ENCODE data around the gene LAMC1. TPM values are rescaled to one million over a fixed set of nuclear protein-coding genes. Genes with fewer than 3 reads are reported as not detected.
A peak's percentile ranks its signal among the peaks of the same experiment; 100 is the strongest.

The LAMC1 gene
- total RNA-seq, 1 experiment from 2014 or later: 61.2 TPM

DNA sequence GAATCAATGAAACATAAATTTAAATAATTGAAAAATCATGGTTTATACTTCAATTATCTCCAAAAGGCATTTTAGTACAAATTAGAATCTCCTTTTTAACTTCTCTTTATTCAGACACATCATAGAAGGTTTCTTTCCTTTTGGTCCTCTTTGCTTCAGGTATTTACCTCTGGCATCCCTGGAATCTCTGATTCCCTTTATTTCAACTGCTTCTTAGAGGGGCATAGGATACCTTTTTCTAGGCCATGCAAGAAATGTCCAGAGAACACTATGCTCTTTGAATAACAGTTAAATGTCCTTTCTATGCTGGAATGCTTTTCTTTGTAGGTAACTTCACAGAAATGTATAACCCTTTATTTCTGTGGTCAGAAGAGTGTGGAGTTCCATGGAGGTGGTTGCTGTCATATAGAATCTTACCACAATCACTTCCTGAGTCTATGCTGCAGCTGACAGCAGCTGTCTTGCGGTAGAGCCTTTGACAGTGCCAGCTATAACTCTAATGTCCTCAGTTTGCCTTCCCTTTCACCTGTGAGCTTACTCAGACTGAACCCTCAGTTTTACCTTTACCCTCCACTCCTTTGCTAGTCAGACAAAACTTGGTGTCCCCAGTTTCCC, 171.4 kb downstream of the LAMC1 start (continued):
- TF ChIP-seq CTCF (IDR thresholded peaks at IDR 0.05 in 2 of 3, conservative IDR thresholded peaks at IDR 0.05 in 1 of 3; ENCODE audit: borderline replicate concordance in 1 of 3, insufficient read depth in 1 of 3, low read depth in 2 of 3, low read length in 2 of 3) (no peak), YY1 (IDR thresholded peaks at IDR 0.05; ENCODE audit: extremely low read depth, insufficient replicate concordance, low read depth, low read length) (no peak), SRF (IDR thresholded peaks at IDR 0.05; ENCODE audit: low read depth) (no peak), EZH2 (IDR thresholded peaks at IDR 0.05) (no peak), EZH2phosphoT487 (IDR thresholded peaks at IDR 0.05; ENCODE audit: borderline replicate concordance) (no peak), SIN3A (IDR thresholded peaks at IDR 0.05; ENCODE audit: low read depth) (no peak), ZNF274 (IDR thresholded peaks at IDR 0.05; ENCODE audit: low read depth, low read length) (no peak), EGR1 (IDR thresholded peaks at IDR 0.05; ENCODE audit: low read depth) (no peak)

GRCh38 chr1:183195142-183195574, 171.9 kb downstream of the LAMC1 start:
- Histone ChIP-seq H3K4me1 (ENCODE audit: control insufficient read depth in 1 of 2, insufficient read depth in 2 of 2, low read length in 2 of 2) (peaks cover 8 to 13% of the 10 kb centered on the region in 2 experiments), H3K27me3 (ENCODE audit: insufficient read depth, low read length) (no peaks in the 10 kb centered on the region), H3K9me3 (ENCODE audit: control insufficient read depth in 1 of 2, insufficient read depth in 1 of 2, low read depth in 1 of 2, low read length in 2 of 2) (no peaks in the 10 kb centered on the region), H3K9me2 (ENCODE audit: insufficient read depth) (no peaks in the 10 kb centered on the region), H3K27ac (ENCODE audit: low read depth, low read length) (no peak overlapping the region), H3K79me2 (ENCODE audit: insufficient read depth, low read length) (no peaks in the 10 kb centered on the region), H3K4me3 (replicated peaks in 1 of 2; ENCODE audit: low read depth in 1 of 2, low read length in 2 of 2) (peak overlapping the region in 1 of 2 experiments; percentile 5; a peak in 1 of 4 replicates), H3K9ac (ENCODE audit: low read length) (no peak overlapping the region), H2AFZ (ENCODE audit: low read depth, low read length, poor library complexity, severe bottlenecking) (no peak overlapping the region), H4K20me1 (ENCODE audit: insufficient read depth) (no peaks in the 10 kb centered on the region), H3K36me3 (ENCODE audit: control insufficient read depth in 1 of 2, insufficient read depth in 2 of 2, low read length in 2 of 2) (no peaks in the 10 kb centered on the region), H3K4me2 (ENCODE audit: low read length) (peak overlapping the region; percentile 50)
- ChIA-PET POLR2A (interaction anchor here (0.8 to 1.2 kb wide), 2 partner anchors 9 to 14 kb away, joined by 3 to 4 read pairs; partner anchors contain the start of gene LAMC2), CTCF (no interaction called here), RAD21 (ENCODE audit: low non-redundant PET in 1 of 2, low total read pairs in 2 of 2, uncharacterized antibody in 2 of 2, unreplicated experiment in 2 of 2) (no interaction called here)
- ATAC-seq: peak; percentile 93
- intact Hi-C loops (cut with micrococcal nuclease): no loop called here
- BruUV-seq (replicated peaks): no TSS peak
- TF ChIP-seq JUND (IDR thresholded peaks at IDR 0.05) (no peak), CBX3 (IDR thresholded peaks at IDR 0.05; ENCODE audit: low read depth) (no peak), CTCF (IDR thresholded peaks at IDR 0.05 in 2 of 3, conservative IDR thresholded peaks at IDR 0.05 in 1 of 3; ENCODE audit: borderline replicate concordance in 1 of 3, insufficient read depth in 1 of 3, low read depth in 2 of 3, low read length in 2 of 3) (no peak), EGR1 (IDR thresholded peaks at IDR 0.05; ENCODE audit: low read depth) (no peak), MAX (IDR thresholded peaks at IDR 0.05) (no peak; the same call in 1 of the 2 replicates), ELF1 (IDR thresholded peaks at IDR 0.05; ENCODE audit: borderline replicate concordance, low read depth) (no peak), EZH2 (IDR thresholded peaks at IDR 0.05) (no peak), SIN3A (IDR thresholded peaks at IDR 0.05; ENCODE audit: low read depth) (peak; percentile 38), REST (IDR thresholded peaks at IDR 0.05; ENCODE audit: low read depth) (no peak), EZH2phosphoT487 (IDR thresholded peaks at IDR 0.05; ENCODE audit: borderline replicate concordance) (no peak), POLR2A (IDR thresholded peaks at IDR 0.05; ENCODE audit: borderline replicate concordance, extremely low read depth, insufficient read depth, insufficient read length) (no peak), FOSL1 (IDR thresholded peaks at IDR 0.05; ENCODE audit: low read depth) (peak; percentile 49; the same call in 1 of the 2 replicates)
- peak; percentile 23 for DNase-seq (ENCODE audit: low read depth, low spot score)

All from HCT116 (cell line).